Measurements from ENCODE around the gene CEACAM6. TPM values are rescaled to one million over a fixed set of nuclear protein-coding genes. Genes with fewer than 3 reads are reported as not detected.

The CEACAM6 gene
- total RNA-seq, 1 donor from 2014 or later, result 0.13 TPM

DNA sequence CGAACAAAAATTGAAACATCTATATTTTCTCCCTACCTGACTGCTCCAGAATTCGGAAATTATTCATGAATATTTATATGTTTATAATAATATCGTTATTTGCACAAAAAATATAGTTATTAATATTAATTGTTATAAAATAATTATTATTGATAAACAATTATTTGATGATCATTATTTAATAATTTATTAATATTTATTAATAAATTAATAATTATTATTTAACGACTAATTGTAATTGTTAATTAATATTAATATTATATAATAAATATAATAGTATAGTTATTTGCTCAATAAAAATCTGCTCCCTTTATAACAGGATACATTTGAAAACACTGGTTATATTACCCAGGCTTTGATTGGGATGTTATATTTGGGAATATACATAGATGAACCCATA lies 14.3 kb downstream of the CEACAM6 start:
- Histone ChIP-seq H3K36me3 (ENCODE audit: control insufficient read depth, insufficient read depth, low read length) (no peaks in the 10 kb centered on the region), H3K4me3 (ENCODE audit: low read depth, low read length) (no peak overlapping the region), H3K27me3 (ENCODE audit: control insufficient read depth, insufficient read depth, low read length) (no peaks in the 10 kb centered on the region)
- DNase-seq (ENCODE audit: low read depth), result no peak
- TF ChIP-seq, protein P1, sequence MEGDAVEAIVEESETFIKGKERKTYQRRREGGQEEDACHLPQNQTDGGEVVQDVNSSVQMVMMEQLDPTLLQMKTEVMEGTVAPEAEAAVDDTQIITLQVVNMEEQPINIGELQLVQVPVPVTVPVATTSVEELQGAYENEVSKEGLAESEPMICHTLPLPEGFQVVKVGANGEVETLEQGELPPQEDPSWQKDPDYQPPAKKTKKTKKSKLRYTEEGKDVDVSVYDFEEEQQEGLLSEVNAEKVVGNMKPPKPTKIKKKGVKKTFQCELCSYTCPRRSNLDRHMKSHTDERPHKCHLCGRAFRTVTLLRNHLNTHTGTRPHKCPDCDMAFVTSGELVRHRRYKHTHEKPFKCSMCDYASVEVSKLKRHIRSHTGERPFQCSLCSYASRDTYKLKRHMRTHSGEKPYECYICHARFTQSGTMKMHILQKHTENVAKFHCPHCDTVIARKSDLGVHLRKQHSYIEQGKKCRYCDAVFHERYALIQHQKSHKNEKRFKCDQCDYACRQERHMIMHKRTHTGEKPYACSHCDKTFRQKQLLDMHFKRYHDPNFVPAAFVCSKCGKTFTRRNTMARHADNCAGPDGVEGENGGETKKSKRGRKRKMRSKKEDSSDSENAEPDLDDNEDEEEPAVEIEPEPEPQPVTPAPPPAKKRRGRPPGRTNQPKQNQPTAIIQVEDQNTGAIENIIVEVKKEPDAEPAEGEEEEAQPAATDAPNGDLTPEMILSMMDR (IDR thresholded peaks at IDR 0.05; ENCODE audit: insufficient read depth, low read length, poor library complexity, severe bottlenecking), result no peak

DNA sequence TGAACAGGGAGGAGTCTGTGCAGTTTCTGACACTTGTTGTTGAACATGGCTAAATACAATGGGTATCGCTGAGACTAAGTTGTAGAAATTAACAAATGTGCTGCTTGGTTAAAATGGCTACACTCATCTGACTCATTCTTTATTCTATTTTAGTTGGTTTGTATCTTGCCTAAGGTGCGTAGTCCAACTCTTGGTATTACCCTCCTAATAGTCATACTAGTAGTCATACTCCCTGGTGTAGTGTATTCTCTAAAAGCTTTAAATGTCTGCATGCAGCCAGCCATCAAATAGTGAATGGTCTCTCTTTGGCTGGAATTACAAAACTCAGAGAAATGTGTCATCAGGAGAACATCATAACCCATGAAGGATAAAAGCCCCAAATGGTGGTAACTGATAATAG lies 16.1 kb downstream of the CEACAM6 start:
- TF ChIP-seq, protein P1 (IDR thresholded peaks at IDR 0.05; ENCODE audit: insufficient read depth, low read length, poor library complexity, severe bottlenecking), result no peak
- no peak for DNase-seq (ENCODE audit: low read depth)

GRCh38 chr19:41774515-41774980 lies 19.2 kb downstream of the CEACAM6 start:
- Histone ChIP-seq H3K36me3 (ENCODE audit: control insufficient read depth, insufficient read depth, low read length) (no peaks in the 10 kb centered on the region), H3K4me3 (ENCODE audit: low read depth, low read length) (no peak overlapping the region), H3K27me3 (ENCODE audit: control insufficient read depth, insufficient read depth, low read length) (no peaks in the 10 kb centered on the region)
- DNase-seq (ENCODE audit: low read depth), result peak; percentile 10
- TF ChIP-seq, protein P1 (IDR thresholded peaks at IDR 0.05; ENCODE audit: insufficient read depth, low read length, poor library complexity, severe bottlenecking), result no peak

More for the DNA sequence above, 16.1 kb downstream of the CEACAM6 start:
- Histone ChIP-seq H3K27me3 (ENCODE audit: control insufficient read depth, insufficient read depth, low read length) (no peaks in the 10 kb centered on the region), H3K36me3 (ENCODE audit: control insufficient read depth, insufficient read depth, low read length) (no peaks in the 10 kb centered on the region), H3K4me3 (ENCODE audit: low read depth, low read length) (no peak overlapping the region)

GRCh38 chr19:41776700-41777099 lies 21.4 kb downstream of the CEACAM6 start:
- Histone ChIP-seq H3K36me3 (ENCODE audit: control insufficient read depth, insufficient read depth, low read length) (no peaks in the 10 kb centered on the region), H3K4me3 (ENCODE audit: low read depth, low read length) (no peak overlapping the region), H3K27me3 (ENCODE audit: control insufficient read depth, insufficient read depth, low read length) (no peaks in the 10 kb centered on the region)
- TF ChIP-seq, protein P1 (IDR thresholded peaks at IDR 0.05; ENCODE audit: insufficient read depth, low read length, poor library complexity, severe bottlenecking), result no peak
- DNase-seq (ENCODE audit: low read depth), result no peak

GRCh38 chr19:41783612-41784011 lies 28.3 kb downstream of the CEACAM6 start:
- DNase-seq (ENCODE audit: low read depth), result no peak
- H3K4me3 ChIP-seq (ENCODE audit: low read depth, low read length), result no peak overlapping the region
- H3K36me3 ChIP-seq (ENCODE audit: control insufficient read depth, insufficient read depth, low read length), result no peaks in the 10 kb centered on the region
- TF ChIP-seq, protein P1 (IDR thresholded peaks at IDR 0.05; ENCODE audit: insufficient read depth, low read length, poor library complexity, severe bottlenecking), result no peak
- peaks cover 5% of the 10 kb centered on the region for H3K27me3 ChIP-seq (ENCODE audit: control insufficient read depth, insufficient read depth, low read length)

DNA sequence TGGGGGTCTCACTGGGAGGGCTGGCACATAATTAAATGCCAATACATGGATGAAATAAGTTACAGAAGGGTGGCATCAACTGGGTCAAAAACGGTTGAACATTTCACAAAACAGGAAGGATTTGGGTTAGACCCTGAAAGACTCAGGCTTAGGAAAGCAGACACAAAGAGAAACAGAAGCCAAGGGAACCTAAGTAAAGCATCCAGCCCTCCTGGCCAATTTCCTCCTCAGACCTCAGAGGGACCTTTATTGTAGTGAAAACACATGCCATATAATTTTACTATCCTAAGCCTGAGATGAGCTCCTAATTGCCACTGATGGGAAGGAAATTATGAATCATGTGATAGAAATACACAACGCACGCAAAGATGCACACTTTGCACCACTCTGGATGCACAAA lies 29.0 kb downstream of the CEACAM6 start:
- TF ChIP-seq, protein P1 (IDR thresholded peaks at IDR 0.05; ENCODE audit: insufficient read depth, low read length, poor library complexity, severe bottlenecking), result no peak
- peaks cover 5% of the 10 kb centered on the region for H3K27me3 ChIP-seq (ENCODE audit: control insufficient read depth, insufficient read depth, low read length)
- H3K36me3 ChIP-seq (ENCODE audit: control insufficient read depth, insufficient read depth, low read length), result no peaks in the 10 kb centered on the region
- H3K4me3 ChIP-seq (ENCODE audit: low read depth, low read length), result no peak overlapping the region
- DNase-seq (ENCODE audit: low read depth), result no peak
